Omental fat pad (tissue), 4 donors: ENCODE data around the gene TFAP2A. TPM values are rescaled to one million over a fixed set of nuclear protein-coding genes. Genes with fewer than 3 reads are reported as not detected.
A peak's percentile ranks its signal among the peaks of the same experiment; 100 is the strongest.

Source experiments
- ATAC-seq: fragments of 150-250 bp; one replicate; pipeline ENCODE4 v1.9.1; 2016; ENCODE audit warnings: mild to moderate bottlenecking, moderate library complexity; ENCODE audit not compliant: low FRiP score
- DNase-seq: peaks from one replicate; pipeline ENCODE4 v3.0.0-alpha.2; 2019; ENCODE audit warnings: low spot score
- total RNA-seq, 4 donors: library from RNA; depleted of rRNA; stranded (reverse); fragments of >200 nt; gene quantifications; one replicate each; pipeline ENCODE4 v1.1.0, GENCODE V29; 2016
- TF ChIP-seq, protein P1 (sequence below), 3 donors: fragments of 450-650 bp; IDR thresholded peaks; one replicate each; pipeline ENCODE4 v1.5.1; 2016 to 2017; ENCODE audit warnings: antibody characterized with exemption in 3 of 3, mild to moderate bottlenecking in 3 of 3, moderate library complexity in 2 of 3

The TFAP2A gene
- total RNA-seq, 4 donors from 2014 or later = not detected

- DNase-seq (no peak), ATAC-seq (peak; percentile 95)
- TF ChIP-seq, protein P1, sequence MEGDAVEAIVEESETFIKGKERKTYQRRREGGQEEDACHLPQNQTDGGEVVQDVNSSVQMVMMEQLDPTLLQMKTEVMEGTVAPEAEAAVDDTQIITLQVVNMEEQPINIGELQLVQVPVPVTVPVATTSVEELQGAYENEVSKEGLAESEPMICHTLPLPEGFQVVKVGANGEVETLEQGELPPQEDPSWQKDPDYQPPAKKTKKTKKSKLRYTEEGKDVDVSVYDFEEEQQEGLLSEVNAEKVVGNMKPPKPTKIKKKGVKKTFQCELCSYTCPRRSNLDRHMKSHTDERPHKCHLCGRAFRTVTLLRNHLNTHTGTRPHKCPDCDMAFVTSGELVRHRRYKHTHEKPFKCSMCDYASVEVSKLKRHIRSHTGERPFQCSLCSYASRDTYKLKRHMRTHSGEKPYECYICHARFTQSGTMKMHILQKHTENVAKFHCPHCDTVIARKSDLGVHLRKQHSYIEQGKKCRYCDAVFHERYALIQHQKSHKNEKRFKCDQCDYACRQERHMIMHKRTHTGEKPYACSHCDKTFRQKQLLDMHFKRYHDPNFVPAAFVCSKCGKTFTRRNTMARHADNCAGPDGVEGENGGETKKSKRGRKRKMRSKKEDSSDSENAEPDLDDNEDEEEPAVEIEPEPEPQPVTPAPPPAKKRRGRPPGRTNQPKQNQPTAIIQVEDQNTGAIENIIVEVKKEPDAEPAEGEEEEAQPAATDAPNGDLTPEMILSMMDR (IDR thresholded peaks at IDR 0.05) = no peak
These were observed 26.3 kb upstream of the TFAP2A start for GRCh38 chr6:10441004-10441654.

DNA sequence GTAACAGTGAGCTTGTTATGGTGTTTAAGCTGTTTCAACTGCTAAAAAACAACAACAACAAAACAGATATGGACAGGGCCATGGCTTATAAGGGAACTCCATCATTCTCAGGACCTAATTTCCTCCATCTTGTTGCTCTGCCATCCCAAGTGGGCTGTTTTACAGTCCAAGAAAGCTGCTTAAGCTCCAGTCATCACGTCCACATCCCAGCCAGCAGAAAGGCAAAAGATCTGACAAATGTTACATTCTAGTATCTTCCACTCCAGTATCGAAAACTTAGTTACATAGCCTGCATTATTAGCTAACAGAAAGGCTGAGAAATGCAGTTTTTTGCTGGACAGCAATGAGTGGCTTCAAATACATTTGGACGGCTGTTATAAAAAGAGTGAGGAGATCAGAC, 23.0 kb upstream of the TFAP2A start:
- DNase-seq (no peak), ATAC-seq (no peak)
- TF ChIP-seq, protein P1 (IDR thresholded peaks at IDR 0.05) = no peak

- DNase-seq = no peak
- TF ChIP-seq, protein P1 (IDR thresholded peaks at IDR 0.05) = no peak
- no peak for ATAC-seq
These were observed 19.4 kb upstream of the TFAP2A start for GRCh38 chr6:10434235-10434634.

DNA sequence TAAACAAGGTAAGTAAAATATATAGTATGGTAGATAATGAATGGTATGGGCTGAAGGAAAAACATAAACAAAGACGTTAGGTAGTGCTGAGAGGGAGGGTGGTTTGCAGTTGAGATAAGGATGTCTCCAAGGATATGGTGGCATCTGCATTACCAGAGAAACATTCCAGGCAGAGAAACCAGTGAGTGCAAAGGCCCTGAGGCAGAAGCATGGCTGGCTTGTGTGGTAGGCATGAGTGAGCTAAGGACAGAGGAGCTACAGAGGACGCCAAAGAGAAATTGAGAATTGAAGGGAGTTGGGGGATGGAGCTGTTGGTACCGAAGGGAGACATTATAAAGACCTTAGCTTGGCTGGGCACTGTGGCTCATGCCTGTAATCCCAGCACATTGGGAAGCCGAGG, 18.4 kb upstream of the TFAP2A start:
- no peak for ATAC-seq
- TF ChIP-seq, protein P1 (IDR thresholded peaks at IDR 0.05) = no peak

DNA sequence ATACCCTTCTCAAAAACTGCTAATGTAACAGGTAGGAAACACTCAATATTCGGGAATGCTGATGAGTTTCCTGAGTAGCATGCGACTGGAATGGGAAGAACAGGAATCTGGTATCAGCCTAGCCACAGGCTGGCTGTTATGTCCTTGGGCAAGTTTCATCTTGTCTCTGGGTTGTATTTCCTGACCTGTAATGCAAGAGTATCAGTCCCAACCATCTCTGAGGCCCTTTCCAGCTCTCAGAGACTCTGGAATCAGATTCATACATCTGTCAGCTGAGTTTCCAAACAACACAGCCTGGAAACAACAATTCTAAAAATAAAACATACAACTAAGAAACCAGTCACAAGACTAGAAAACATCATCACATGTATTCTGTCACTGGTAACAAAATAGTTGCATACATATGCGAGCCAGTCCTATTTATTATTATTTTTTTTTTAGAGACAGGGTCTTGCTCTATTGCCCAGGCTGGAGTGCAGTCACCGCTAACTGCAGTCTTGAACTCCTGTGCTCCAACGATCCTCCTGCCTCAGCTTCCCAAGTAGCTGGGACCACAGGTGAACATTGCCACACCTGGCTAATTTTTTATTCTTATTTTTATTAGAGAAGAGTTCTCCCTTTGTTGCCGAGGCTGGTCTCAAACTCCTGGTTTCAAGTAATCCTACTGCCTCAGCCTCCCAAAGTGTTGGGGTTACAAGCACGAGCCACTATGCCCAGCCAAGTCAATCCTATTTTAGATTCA, 16.7 kb upstream of the TFAP2A start:
- TF ChIP-seq, protein P1 (IDR thresholded peaks at IDR 0.05) = no peak
- DNase-seq (no peak), ATAC-seq (no peak)

More for the DNA sequence above, 18.4 kb upstream of the TFAP2A start:
- no peak for DNase-seq

DNA sequence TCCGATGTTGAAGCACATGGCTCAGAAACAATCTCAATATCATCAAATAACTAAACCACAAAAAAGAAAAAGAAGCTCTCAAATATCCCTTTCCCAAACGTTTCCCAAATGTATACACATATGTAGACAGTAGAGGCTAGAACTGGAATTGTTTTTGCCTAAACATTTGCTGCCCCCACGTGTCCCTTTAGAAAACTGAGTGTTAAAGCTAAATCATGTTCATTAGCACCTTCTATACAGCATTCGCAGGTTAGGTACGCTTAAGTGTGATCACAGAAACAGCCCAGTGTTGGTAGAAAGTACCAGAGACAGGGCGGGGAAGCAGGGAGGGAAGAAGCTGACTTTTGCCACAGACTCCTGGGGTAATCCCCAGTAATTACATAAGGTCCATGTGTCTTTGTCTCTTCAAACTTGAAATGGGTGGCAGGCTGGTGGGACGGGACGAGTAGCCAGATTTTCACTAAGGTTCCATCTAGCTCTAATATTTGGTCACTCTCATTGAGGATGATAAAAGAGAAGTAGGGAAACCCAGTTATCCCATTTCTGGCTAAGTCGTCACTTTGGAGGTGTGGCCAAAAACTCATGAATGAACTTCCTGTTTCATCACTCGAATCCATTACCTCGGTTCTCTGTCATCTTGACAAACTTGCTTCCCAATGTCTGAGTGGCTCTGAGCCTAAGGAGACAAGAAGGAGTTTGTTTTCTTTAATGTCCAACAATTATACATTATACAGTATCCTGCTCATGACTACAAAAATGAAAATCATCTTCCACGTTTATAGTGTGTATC, 15.0 kb upstream of the TFAP2A start:
- TF ChIP-seq, protein P1 (IDR thresholded peaks at IDR 0.05) = no peak
- DNase-seq = no peak
- ATAC-seq = peak; percentile 46
